Stimulated activated CD4-positive, alpha-beta T cell treated with anti-CD3 and anti-CD28 coated beads, Interleukin-15, amount 100 ng/mL, for 1 hour (primary cell): Measurements from ENCODE around the gene KIF3C.
"Not testable (repeated sequence)": the region's sequence is repeated elsewhere in the genome, so short reads cannot be mapped to it uniquely, and the experiment has no call there.

Experiments
- DNase-seq, 2 donors: peaks; one replicate each; pipeline ENCODE4 v3.0.0-alpha.2; 2020; ENCODE audit warnings: low read depth in 1 of 2, low spot score in 1 of 2

KIF3C gene

DNA sequence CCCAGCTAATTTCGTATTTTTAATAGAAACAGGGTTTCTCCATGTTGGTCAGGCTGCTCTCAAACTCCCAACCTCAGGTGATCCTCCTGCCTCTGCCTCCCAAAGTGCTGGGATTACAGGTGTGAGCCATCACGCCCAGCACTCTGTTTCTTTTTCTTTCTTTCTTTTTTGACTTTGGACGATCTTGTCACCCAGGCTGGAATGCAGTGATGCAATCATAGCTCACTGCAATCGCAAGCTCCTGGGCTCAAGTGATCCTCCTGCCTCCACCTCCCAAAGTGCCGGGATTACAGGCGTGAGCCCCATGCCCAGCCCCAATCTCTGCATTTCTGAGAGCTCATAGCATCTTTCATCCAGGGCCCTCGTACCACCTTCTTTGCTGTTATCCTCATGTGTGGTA, 17.1 kb upstream of the KIF3C start:
- not testable (repeated sequence) for DNase-seq

DNA sequence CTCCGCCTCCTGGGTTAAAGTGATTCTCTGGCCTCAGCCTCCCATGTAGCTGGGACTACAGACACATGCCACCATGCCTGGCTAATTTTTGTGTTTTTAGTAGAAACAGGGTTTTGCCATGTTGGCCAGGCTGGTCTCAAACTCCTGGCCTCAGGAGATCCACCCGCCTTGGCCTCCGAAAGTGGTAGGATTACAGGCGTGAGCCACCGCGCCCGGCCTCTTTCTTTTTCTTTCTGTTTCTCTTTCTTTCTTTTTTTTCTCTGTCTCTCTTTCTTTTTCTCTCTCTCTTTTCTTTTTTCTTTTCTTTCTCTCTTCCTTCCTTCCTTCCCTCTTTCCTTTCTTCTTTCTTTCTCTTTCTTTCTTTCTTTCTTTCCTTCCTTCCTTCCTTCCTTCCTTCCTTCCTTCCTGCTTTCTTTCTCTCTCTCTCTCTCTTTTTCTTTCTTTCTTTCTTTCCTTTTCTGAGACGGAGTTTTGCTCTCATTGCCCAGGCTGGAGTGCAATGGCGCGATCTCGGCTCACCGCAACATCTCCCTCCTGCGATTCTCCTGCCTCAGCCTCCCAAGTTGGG, 16.6 kb upstream of the KIF3C start:
- not testable (repeated sequence) for DNase-seq

DNA sequence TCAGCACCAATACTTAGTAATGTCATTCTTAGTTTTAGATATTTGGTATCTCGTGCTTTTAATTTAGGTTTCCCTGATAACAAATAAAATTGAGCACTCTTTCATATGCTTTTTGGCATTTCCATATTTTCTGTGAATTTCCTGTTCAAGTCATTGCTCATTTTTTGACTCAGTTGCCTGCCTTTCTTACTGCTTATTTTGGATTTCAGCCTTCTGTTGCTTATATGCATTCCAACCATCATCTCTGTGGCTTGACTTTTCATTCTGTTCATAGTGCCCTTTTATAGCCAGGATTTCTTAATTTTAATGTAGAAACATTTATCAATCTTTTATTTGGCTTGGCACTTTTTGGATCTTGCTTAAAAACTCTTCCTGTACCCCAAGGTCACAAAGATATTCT, 14.5 kb upstream of the KIF3C start:
- DNase-seq = no peak

GRCh38 chr2:25994509-25994908, 12.2 kb upstream of the KIF3C start:
- no peak for DNase-seq

- no peak for DNase-seq
These were observed 10.8 kb upstream of the KIF3C start for GRCh38 chr2:25993049-25993448.

DNA sequence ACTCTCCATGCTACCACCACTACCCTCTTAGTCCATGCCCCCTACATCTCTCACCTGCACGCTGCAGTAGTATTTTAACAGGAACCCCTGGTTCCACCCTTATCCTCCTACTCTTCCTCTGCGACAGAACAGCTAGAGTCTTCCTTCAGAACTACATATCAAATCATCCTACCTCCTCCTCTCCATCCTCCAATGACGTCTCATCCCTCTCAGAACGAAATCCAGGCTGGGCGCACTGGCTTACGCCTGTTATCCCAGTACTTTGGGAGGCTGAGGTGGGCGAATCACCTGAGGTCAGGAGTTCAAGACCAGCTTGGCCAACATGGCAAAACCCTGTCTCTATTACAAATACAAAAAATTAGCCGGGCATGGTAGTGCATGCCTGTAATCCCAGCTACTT, 10.3 kb upstream of the KIF3C start:
- no peak for DNase-seq

- DNase-seq = no peak
These were observed 9.7 kb upstream of the KIF3C start for GRCh38 chr2:25991965-25992364.

GRCh38 chr2:25989154-25989553, 6.9 kb upstream of the KIF3C start:
- DNase-seq = no peak

DNA sequence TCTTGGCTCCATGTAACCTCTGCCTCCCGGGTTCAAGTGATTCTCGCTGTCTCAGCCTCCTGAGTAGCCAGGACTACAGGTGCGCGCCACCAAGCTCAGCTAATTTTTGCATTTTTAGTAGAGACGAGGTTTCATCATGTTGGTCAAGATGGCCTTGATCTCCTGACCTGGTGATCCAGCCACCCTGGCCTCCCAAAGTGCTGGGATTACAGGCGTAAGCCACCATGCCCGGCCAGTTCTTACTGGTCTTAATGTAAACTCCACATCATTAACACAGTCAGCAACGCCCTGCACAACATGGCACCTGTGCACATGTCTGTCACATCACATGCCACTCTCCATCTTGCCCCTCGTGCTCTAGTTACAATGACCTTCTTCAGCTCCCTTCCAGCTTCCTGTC, 5.8 kb upstream of the KIF3C start:
- DNase-seq = no peak

DNA sequence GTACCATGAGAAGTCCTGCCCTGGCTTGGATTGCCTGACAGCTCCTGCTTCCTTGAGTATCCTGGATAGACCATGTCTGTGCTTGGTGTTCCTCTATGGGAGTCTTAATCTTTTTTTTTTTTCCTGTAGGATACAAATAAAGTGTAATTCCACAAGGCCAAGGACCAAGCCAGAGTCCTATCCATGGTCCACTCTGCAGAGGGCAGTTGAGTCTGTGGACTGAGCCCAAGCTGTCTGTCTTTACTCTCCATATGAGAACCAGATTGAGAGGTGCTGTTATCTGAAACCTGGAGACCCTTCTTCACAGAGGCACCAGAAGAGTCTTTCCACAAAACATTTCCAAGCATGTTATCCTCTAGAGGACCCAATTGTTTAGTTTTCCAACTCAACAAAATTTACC, 1.4 kb upstream of the KIF3C start:
- no peak for DNase-seq

DNA sequence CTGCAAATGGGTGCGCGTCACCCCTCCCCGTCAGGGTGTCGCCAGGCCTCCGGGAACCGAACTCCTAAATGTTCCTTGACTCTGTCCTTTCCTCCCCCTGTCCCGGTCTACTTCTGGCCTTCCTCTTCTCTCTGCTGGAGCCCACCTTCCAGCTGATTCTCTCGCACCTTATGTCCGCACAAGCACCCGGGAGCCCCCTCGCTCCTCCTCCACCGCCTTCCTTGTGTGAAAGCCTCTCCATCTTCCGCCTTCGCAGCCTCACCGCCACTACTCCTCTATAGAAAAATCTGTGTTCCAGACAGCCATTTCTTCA, 627 bp upstream of the KIF3C start:
- no peak for DNase-seq

GRCh38 chr2:25981596-25982272, 563 bp downstream of the KIF3C start:
- DNase-seq = peak in 1 of 2 donors; percentile 2

GRCh38 chr2:25980951-25981350, 1.3 kb downstream of the KIF3C start:
- DNase-seq = no peak

DNA sequence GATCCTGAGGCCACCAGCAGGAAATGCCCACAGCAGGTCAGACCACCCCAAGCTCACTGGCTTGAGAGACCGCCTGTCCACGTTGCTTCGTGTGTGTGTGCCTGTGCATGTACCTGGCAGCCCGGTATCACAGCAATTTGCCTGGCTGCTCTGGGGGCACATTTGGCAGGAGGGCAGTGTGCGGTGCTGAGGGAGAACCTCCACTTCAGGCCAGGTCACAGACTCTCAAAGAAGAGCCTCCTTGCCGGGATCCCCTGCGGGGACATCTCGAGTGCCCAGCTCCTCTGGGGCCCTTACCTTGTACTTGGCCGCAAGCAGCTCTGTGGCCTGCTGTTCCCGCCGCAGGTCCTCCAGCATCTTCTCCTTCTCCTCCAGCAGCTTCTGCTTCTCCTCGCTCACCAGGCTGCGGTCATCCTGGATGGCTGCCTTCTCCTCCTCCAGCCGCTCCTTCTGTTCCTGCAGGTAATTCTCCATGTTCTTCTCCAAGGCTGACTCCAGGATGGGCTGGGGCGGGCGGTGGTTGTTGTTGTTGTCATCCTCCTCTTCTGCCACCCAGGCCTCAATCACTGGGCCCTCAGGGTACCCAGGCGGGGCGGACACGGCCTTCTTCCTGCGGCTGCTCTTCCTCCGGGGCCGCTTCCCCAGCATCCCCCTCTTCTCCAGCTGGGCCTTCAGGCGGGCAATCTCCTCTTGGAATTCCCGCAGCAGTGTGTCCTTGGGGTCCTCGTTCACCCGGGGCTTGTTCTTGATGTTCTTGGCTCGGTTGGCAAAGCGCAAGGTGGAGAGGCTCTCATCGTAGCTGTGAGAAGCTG, 2.0 kb downstream of the KIF3C start:
- no peak for DNase-seq

DNA sequence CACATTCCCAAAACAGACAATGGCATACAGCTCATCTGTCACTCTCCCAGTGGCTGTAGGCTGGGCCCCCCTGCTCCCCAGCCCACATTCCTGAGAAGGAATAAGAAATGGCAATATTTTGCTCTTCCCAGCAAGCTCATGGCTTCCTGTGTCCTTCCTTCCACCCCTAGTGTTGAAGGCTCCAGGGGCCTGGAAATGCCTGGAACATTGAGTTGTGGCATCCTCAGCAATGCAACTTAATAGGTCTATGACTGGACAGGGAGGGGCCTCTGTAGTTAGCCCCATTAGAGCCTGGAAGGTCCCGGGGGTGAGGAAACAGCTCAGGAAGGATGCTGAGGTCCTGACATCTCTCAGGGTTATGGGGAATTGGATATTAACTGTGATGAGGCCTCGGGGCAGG, 3.3 kb downstream of the KIF3C start:
- DNase-seq = no peak

DNA sequence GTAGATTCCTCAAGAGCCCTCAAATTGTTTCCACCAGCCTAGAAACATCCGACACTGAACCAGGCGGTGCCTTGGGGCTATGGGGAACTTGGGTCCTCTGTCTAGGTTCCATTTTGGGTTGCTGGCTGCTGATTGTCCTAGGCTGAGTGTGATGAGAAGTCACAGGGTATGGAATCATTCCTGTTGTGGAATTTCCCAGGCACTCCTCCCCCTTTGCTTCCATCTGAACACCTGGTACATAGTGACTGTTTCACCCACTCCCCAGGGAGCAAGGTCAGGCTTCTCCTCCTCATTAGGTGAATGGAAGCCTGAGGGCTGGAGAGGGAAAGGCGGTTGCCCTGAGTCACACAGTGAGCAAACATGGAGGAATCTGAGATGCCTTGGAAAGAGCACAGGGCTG, 4.5 kb downstream of the KIF3C start:
- DNase-seq = no peak

DNA sequence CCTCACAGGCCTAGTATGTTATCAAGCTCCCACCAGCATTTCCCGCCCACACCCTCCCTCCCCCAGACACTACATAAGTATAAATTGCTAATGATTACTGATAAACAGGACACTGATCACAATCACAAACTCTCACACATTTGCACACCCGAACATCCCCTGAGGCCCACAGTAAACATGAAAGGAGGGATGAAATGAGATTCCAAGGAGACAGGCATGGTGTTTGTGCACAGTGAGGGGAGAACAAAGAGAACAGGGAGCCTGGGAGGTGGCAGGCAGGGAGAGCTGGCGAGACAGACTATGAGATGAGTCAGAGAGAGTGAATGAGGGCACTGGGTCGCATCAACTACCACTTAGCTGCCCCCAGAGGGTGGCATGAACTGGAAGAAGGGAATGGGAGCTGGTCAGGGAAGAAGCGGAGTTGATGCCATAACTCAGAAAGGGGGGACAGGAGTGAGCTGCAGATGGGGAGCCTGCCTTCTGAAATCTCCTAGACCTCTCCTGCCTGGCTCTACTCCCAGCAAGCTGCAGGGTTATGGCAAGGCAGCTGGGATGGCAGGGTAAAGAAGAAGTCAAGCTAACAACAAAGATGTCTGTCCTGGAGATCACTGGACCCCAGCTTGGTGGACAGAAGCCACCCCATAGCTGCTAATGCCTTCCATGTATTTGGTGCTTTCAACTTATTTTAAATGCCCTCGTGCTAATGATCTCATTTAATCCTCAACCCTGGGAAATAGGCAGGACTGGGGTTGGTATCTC, 5.1 kb downstream of the KIF3C start:
- DNase-seq = no peak

- no peak for DNase-seq
These were observed 10.1 kb downstream of the KIF3C start for GRCh38 chr2:25972049-25972823.

DNA sequence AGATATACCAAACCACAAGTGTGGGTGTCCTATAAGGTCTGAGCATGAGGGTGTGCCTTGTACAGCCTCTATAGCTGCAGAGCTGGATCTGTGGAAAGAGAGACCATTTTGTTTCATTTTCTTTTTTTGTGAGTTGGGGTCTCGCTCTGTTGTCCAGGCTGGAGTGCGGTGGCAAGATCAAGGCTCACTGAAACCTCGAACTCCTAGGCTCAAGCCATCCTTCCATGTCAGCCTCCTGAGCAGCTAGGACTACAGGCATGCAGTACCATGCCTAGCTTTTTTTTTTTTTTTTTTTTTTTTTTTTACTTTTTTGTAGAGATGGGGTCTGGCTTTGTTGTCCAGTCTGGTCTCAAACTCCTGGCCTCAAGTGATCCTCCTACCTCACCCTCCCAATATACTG, 10.7 kb downstream of the KIF3C start:
- no peak for DNase-seq

GRCh38 chr2:25966531-25967270, 15.6 kb downstream of the KIF3C start:
- DNase-seq = no peak
